ENCODE results near the gene STK32B. TPM values are rescaled to one million over a fixed set of nuclear protein-coding genes. Genes with fewer than 3 reads are reported as not detected.

The STK32B gene
- total RNA-seq, 1 donor from 2014 or later: 0.56 TPM

- Mint-ChIP-seq H3K9me3 (ENCODE audit: unreplicated experiment) (no peaks in the 10 kb centered on the region), H3K4me1 (ENCODE audit: unreplicated experiment) (no peaks in the 10 kb centered on the region), H3K27ac (ENCODE audit: unreplicated experiment) (no peak overlapping the region)
Measured at GRCh38 chr4:5192271-5192670, 141.0 kb downstream of the STK32B start.

GRCh38 chr4:5192678-5193077, 141.4 kb downstream of the STK32B start:
- no peaks in the 10 kb centered on the region for H3K27me3 Mint-ChIP-seq (ENCODE audit: unreplicated experiment)
- H3K36me3 Mint-ChIP-seq (ENCODE audit: low read depth, unreplicated experiment): no peaks in the 10 kb centered on the region
- H3K27ac Mint-ChIP-seq (ENCODE audit: unreplicated experiment): no peak overlapping the region
- DNase-seq (ENCODE audit: low spot score): no peak
- H3K4me3 Mint-ChIP-seq (ENCODE audit: unreplicated experiment): no peak overlapping the region
- no peaks in the 10 kb centered on the region for H3K9me3 Mint-ChIP-seq (ENCODE audit: unreplicated experiment)
- no peaks in the 10 kb centered on the region for H3K4me1 Mint-ChIP-seq (ENCODE audit: unreplicated experiment)
- TF ChIP-seq CTCF (IDR thresholded peaks at IDR 0.05; ENCODE audit: unreplicated experiment): no peak

More at GRCh38 chr4:5192271-5192670, 141.0 kb downstream of the STK32B start:
- Mint-ChIP-seq H3K4me3 (ENCODE audit: unreplicated experiment) (no peak overlapping the region), H3K27me3 (ENCODE audit: unreplicated experiment) (no peaks in the 10 kb centered on the region), H3K36me3 (ENCODE audit: low read depth, unreplicated experiment) (no peaks in the 10 kb centered on the region)
- TF ChIP-seq CTCF (IDR thresholded peaks at IDR 0.05; ENCODE audit: unreplicated experiment): no peak
- no peak for DNase-seq (ENCODE audit: low spot score)

- peaks cover 10% of the 10 kb centered on the region for H3K36me3 Mint-ChIP-seq (ENCODE audit: low read depth, unreplicated experiment)
- DNase-seq (ENCODE audit: low spot score): no peak
- no peaks in the 10 kb centered on the region for H3K9me3 Mint-ChIP-seq (ENCODE audit: unreplicated experiment)
- no peak for TF ChIP-seq CTCF (IDR thresholded peaks at IDR 0.05; ENCODE audit: unreplicated experiment)
- no peaks in the 10 kb centered on the region for H3K4me1 Mint-ChIP-seq (ENCODE audit: unreplicated experiment)
- H3K27me3 Mint-ChIP-seq (ENCODE audit: unreplicated experiment): peaks cover 1% of the 10 kb centered on the region
- H3K27ac Mint-ChIP-seq (ENCODE audit: unreplicated experiment): no peak overlapping the region
- H3K4me3 Mint-ChIP-seq (ENCODE audit: unreplicated experiment): no peak overlapping the region
Measured at GRCh38 chr4:5198656-5199541, 147.6 kb downstream of the STK32B start.

GRCh38 chr4:5199912-5200311, 148.6 kb downstream of the STK32B start:
- no peak overlapping the region for H3K27ac Mint-ChIP-seq (ENCODE audit: unreplicated experiment)

More at GRCh38 chr4:5199912-5200311, 148.6 kb downstream of the STK32B start:
- TF ChIP-seq CTCF (IDR thresholded peaks at IDR 0.05; ENCODE audit: unreplicated experiment): no peak
- Mint-ChIP-seq H3K9me3 (ENCODE audit: unreplicated experiment) (no peaks in the 10 kb centered on the region), H3K27me3 (ENCODE audit: unreplicated experiment) (peaks cover 1% of the 10 kb centered on the region), H3K4me3 (ENCODE audit: unreplicated experiment) (no peak overlapping the region), H3K36me3 (ENCODE audit: low read depth, unreplicated experiment) (peaks cover 10% of the 10 kb centered on the region), H3K4me1 (ENCODE audit: unreplicated experiment) (no peaks in the 10 kb centered on the region)
- no peak for DNase-seq (ENCODE audit: low spot score)
